Activated gamma-delta T cell treated with anti-CD3 and anti-CD28 coated beads, Interleukin-2, amount 50 U/mL, for 16 hours (primary cell): ENCODE measurements around the gene CA6.
"Not testable (repeated sequence)": the region's sequence is repeated elsewhere in the genome, so short reads cannot be mapped to it uniquely, and the experiment has no call there.

Experiments used
- DNase-seq: peaks from one replicate; pipeline ENCODE4 v3.0.0-alpha.2; 2020; ENCODE audit warnings: low read depth

The CA6 gene

DNA sequence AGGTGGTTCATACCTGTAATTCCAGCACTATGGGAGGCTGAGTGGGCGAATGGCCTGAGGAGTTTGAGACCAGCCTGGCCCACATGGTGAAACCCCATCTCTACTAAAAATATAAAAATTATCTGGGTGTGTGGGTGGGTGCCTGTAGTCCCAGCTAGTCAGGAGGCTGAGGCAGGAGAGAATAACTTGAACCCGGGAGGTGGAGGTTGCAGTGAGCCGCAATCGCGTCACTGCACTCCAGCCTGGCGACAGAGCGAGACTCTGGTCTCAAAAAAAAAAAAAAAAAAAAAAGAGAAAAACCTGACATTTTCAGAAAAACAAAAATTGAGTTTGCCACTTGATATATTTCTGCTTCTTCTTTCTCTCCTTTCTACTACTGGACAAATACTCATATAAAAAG, 24.3 kb downstream of the CA6 start:
- DNase-seq = no peak

- DNase-seq = no peak
Measured at GRCh38 chr1:8970870-8971337, 25.2 kb downstream of the CA6 start.

- no peak for DNase-seq
Measured at GRCh38 chr1:8974551-8974950, 28.9 kb downstream of the CA6 start.

DNA sequence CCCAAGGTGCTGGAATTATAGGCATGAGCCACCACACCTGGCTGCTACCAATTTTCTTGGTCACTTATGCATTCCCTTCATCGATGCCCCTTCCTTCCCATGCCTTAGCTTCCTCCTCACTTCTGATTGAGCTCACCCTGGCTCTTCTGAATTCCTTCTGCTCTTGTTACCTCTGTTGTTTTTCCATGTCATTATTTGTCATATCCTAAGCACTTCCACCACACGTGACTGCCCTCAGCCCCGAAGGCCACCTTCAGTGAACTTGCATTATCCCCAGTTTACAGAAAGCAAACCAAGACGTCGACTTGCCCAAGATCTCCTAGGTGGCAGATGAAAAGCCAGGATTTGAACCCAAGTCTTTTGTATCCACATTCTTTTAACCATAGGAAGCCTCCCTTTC, 30.7 kb downstream of the CA6 start:
- DNase-seq = no peak

DNA sequence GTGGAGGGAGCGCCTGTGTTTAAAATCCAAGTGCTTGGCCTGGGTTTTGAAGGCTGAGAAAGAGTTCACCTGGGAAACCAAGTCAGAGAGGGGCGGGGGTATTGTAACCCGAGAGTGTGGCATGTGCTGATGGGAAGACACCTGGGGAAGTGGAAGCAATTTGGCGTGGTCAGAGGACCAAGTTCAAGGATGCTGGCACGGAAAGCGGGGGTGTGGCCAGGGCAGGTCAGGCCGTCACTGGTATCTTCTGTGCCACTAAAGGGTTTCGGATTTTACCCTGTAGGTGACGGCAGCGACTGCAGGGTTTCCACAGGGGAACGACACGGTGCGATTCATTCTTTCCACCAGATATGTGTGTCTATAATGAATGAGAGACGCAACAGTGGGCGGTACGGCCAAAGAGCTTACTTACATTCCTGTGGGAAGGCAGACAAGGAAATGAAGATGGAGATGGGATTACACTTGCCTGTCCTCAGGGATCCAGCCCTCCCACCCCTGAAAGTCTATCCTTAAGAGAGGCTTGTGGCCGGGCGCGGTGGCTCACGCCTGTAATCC, 31.3 kb downstream of the CA6 start:
- no peak for DNase-seq

DNA sequence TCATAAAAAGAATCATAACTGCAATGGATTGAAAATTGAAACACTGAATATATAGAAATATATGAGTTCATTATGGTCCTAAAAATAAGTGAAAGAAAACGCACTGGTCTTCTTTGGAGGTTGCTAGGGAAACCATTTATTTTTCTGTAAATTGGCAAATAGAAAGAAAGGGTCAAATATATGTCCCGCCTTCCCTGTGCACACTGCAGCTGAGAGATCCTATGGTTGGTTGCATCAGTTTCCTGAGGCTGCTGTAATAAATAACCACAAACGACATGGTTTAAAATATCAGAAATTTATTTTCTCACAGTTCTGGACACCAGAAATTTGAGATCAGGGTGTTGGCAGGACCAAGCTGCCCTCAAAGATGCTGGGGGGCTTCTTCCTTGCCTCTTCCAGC, 35.0 kb downstream of the CA6 start:
- DNase-seq = no peak

DNA sequence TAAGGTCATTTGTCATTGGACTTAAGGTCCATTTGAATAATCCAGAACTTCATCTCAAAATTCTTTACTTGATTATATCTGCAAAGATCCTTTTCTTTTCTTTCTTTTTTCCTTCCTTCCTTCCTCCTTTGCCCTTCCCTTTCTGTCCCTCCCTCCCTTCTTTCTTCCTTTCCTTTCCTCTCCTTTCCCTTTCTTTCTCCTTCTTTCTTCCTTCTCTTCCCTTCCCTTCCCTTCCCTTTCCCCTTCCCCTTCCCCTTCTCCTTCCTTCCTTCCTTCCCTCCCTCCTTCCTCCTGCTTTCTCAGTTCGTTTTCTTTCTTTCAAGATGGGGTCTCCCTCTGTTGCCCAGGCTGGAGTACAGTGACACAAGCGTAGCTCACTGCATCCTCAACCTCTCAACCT, 35.5 kb downstream of the CA6 start:
- no peak for DNase-seq

DNA sequence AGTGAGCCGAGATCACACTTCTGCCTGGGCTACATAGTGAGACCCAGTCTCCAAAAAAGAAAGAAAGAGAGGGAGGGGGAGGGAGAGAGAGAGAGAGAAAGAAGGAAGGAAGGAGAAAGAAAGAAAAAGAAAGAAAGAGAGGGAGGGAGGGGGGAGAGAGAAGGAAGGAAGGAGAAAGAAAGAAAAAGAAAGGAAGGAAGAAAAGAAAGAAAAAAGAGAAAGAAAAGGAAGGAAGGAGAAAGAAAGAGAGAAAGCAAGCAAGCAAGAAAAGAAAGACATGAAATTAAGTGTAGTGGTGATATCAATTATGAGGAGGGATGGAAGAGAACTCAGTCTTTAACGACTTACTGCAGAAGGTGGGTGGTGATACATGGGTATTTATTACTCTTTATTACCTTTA, 38.5 kb downstream of the CA6 start:
- no peak for DNase-seq

- no peak for DNase-seq
Measured at GRCh38 chr1:8984990-8985389, 39.3 kb downstream of the CA6 start.

GRCh38 chr1:8985915-8986813, 40.5 kb downstream of the CA6 start:
- DNase-seq = no peak

DNA sequence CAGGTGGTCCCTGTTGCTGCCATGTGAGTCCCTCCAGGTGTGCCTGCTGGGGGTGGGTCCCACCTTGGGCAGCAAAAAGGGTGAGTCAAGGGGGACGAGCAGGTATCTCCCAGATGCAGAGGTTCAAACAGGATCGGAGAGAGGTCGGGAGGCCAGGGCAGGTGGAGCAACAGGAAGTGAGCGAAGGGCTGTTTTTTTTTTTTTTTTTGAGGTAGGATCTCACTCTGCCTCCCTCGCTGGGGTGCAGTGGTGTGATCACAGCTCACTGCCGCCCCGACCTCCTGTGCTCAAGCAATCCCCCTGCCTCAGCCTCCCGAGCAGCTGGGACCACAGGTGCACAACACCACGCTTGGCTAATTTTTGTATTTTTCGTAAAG, 41.1 kb downstream of the CA6 start:
- no peak for DNase-seq

DNA sequence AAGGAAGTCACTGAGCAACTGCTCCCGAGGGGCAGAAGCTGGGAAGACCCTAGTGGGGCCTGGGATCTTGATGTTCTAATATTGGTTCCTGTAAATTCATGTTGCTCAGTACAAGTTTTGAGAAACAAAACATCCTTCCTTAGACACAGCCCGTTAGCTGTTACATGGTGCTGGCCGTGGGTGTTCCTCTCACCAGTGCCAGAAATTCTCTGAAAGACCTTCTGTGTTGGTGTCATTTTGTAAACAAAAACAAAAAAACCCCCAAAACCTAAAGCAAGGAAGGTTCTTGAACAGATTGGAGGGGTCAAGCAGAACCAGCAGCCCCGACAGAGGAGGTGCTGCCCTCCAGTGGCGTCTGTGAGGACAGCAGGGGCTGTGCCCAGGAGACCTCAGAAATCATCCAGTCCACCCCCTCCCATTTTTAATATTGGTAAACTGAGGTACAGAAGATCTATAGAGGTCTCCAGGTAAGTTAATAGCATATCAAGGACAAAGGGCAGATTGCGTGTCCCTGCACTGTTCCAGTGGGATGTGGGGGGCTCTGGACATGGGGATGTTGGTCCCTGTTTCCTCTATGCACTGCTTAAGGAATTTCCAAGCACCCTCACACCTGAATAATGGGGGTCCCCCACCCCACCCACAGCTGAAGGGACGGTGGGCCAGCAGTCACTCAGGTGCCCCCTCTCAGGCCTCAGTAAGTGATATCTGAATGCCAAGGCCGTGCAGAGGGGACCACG, 42.4 kb downstream of the CA6 start:
- DNase-seq = peak; percentile 54

GRCh38 chr1:8988618-8988967, 42.9 kb downstream of the CA6 start:
- DNase-seq = no peak

- DNase-seq = no peak
Measured at GRCh38 chr1:8989061-8989460, 43.4 kb downstream of the CA6 start.

DNA sequence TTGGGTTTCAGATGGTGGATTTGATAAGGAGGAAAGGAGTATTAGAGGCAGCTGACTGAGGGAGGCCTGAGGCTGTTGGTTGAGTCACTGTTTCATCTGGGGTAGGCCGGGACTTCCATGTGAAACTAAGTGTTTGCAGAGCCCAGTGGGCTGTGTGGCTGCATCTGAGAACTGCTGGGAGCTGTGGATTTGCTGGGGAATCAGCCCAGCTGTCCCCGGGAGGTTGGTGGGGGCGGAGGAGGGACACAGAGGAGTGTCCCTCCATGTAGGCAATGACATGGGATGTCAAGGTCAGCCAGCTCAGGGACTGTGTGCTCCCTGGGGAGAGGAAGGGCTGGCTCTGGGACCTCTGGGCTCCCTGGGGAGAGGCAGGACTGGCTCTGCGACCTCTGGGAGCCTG, 44.2 kb downstream of the CA6 start:
- no peak for DNase-seq

DNA sequence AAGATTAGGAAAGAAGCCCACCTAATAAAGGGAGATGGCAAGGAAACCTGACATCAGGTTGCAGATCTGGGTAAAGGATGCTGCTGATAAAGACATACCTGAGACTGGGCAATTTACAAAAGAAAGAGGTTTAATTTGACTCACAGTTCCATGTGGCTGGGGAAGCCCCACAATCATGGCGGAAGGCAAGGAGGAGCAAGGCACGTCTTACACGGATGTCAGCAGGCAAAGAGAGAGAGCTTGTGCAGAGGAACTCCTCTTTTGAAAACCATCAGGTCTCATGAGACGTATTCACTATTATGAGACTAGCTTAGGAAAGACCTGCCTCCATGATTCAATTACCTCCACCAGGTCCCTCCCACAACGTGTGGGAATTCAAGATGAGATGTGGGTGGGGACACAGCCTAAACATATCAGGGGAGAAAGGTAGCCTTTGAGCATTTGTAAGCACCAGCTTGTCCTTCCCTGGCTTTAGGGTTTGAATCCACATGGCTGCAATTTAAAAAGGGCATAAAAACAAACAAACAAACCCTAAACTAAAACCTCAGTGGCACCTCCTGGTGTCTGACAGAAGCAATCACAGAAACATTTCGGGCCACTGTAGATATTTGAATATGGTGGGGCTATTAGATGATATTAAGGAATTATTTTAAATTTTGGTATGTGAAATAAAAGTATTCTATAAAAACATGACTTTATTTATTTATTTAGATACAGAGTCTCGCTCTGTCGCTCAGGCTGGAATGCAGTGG, 47.4 kb downstream of the CA6 start:
- no peak for DNase-seq

DNA sequence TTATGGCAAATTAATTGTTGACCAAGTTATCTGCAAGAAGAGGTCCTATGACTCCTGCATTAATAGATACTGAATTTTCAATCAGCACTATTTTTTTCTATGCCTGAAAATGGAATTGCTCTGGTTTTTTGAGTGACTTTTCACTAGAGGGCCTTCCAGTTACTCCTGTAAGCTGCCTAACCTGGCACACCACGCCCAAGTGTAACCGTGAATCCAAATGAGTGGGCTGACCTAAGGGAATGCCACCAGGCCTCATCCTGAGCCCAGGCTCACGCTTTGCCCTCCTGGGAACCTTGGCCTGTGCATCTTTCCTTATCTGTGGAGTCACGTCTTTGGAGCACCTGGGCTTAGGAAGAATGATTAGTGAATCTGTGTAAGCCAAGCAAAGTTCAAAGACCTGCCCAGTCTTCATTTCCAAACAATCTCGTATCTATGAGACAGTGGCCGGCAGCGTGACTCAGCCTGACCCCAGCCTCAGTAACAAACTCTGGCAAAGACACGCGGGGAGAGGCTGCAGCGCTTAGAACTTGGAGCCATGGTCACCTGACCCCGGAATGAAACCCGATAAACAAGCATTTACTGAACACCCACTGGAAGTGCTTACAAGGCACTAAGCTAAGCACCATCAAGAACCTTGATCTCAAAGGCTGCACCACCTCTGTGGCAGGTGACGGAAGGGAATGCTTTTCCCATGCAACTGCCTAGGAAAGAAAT, 48.5 kb downstream of the CA6 start:
- DNase-seq = not testable (repeated sequence)

GRCh38 chr1:9001534-9002214, 56.0 kb downstream of the CA6 start:
- DNase-seq = not testable (repeated sequence)

DNA sequence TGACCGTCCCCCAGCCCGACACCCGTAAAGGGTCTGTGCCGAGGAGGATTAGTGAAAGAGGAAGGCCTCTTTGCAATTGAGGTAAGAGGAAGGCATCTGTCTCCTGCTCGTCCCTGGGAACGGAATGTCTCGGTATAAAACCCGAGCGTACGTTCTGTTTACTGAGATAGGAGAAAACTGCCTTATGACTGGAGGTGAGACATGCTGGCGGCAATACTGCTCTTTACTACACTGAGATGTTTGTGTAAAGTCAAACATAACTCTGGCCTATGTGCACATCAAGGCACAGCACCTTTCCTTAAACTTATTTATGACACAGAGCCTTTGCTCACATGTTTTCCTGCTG, 56.5 kb downstream of the CA6 start:
- DNase-seq = not testable (repeated sequence)

DNA sequence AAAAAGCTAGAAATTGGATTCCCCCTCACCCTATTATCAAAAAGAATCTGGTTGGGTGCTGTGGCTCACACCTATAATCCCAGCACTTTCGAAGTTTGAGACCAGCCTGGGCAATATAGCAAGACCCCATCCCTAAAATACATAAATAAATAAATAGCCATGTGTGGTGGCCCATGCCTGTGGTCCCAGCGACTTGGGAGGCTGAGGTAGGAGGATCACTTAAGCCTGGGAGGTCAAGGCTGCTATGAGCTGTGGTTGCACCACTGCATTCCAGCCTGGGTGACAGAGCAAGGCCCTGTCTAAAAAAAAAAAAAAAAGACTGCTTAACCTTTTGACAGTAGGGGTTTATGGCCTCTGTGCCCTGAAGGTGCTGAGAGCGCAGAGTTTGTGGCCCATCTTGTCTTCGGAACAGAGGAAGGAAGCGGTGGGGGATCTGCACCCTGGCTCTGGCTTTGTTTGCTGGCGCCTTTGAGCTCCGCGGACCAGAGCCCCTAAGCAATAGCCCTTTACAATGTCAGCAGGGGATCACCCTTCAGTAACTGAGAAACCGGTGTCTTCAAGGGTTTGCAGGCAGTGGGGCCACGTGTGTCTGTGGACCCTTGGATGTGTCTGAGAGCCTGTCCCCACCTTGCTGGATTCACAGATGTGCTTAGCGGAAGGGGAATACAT, 58.5 kb downstream of the CA6 start:
- no peak for DNase-seq
